ENCODE data around the gene PPIB.
"Not testable (repeated sequence)": the region's sequence is repeated elsewhere in the genome, so short reads cannot be mapped to it uniquely, and the experiment has no call there.

The PPIB gene

GRCh38 chr15:64112904-64113303 is 49.9 kb downstream of the PPIB start:
- Histone ChIP-seq H3K36me3 (ENCODE audit: insufficient read depth, low read length) (no peaks in the 10 kb centered on the region; the same call in 1 of the 2 replicates), H3K4me1 (ENCODE audit: insufficient read depth, low read length) (peaks cover 10% of the 10 kb centered on the region; the same call in 1 of the 2 replicates), H3K9ac (ENCODE audit: low read depth, low read length) (no peak overlapping the region), H3K9me3 (ENCODE audit: control insufficient read depth, insufficient read depth, low read length) (no peaks in the 10 kb centered on the region)

GRCh38 chr15:64112073-64112772 is 50.6 kb downstream of the PPIB start:
- H3K9me3 ChIP-seq (ENCODE audit: control insufficient read depth, insufficient read depth, low read length): no peaks in the 10 kb centered on the region

GRCh38 chr15:64111679-64112050 is 51.2 kb downstream of the PPIB start:
- no peaks in the 10 kb centered on the region for H3K9me3 ChIP-seq (ENCODE audit: control insufficient read depth, insufficient read depth, low read length)
- peaks cover 10% of the 10 kb centered on the region; the same call in 1 of the 2 replicates for H3K4me1 ChIP-seq (ENCODE audit: insufficient read depth, low read length)
- H3K36me3 ChIP-seq (ENCODE audit: insufficient read depth, low read length): no peaks in the 10 kb centered on the region; the same call in 1 of the 2 replicates
- no peak overlapping the region for H3K9ac ChIP-seq (ENCODE audit: low read depth, low read length)

More at GRCh38 chr15:64112073-64112772, 50.6 kb downstream of the PPIB start:
- Histone ChIP-seq H3K36me3 (ENCODE audit: insufficient read depth, low read length) (no peaks in the 10 kb centered on the region; the same call in 1 of the 2 replicates), H3K9ac (ENCODE audit: low read depth, low read length) (no peak overlapping the region), H3K4me1 (ENCODE audit: insufficient read depth, low read length) (peaks cover 10% of the 10 kb centered on the region; the same call in 1 of the 2 replicates)

GRCh38 chr15:64110950-64111678 is 51.7 kb downstream of the PPIB start:
- Histone ChIP-seq H3K9ac (ENCODE audit: low read depth, low read length) (no peak overlapping the region), H3K36me3 (ENCODE audit: insufficient read depth, low read length) (no peaks in the 10 kb centered on the region; the same call in 1 of the 2 replicates), H3K4me1 (ENCODE audit: insufficient read depth, low read length) (peaks cover 10% of the 10 kb centered on the region; the same call in 1 of the 2 replicates), H3K9me3 (ENCODE audit: control insufficient read depth, insufficient read depth, low read length) (no peaks in the 10 kb centered on the region)

- H3K9ac ChIP-seq (ENCODE audit: low read depth, low read length); H3K4me1 ChIP-seq (ENCODE audit: insufficient read depth, low read length); H3K9me3 ChIP-seq (ENCODE audit: control insufficient read depth, insufficient read depth, low read length); H3K36me3 ChIP-seq (ENCODE audit: insufficient read depth, low read length): not testable (repeated sequence)
Observed at GRCh38 chr15:64110108-64110701, 52.6 kb downstream of the PPIB start.

GRCh38 chr15:64107337-64107736 is 55.5 kb downstream of the PPIB start:
- no peak overlapping the region for H3K9ac ChIP-seq (ENCODE audit: low read depth, low read length)
- no peaks in the 10 kb centered on the region for H3K36me3 ChIP-seq (ENCODE audit: insufficient read depth, low read length)
- peaks cover 10% of the 10 kb centered on the region; the same call in 1 of the 2 replicates for H3K4me1 ChIP-seq (ENCODE audit: insufficient read depth, low read length)
- H3K9me3 ChIP-seq (ENCODE audit: control insufficient read depth, insufficient read depth, low read length): no peaks in the 10 kb centered on the region

All from ES-I3 (cell line).